Stimulated activated CD8-positive, alpha-beta memory T cell treated with anti-CD3 and anti-CD28 coated beads, Interleukin-12 subunit alpha, Interleukin-12 subunit beta, amount 100 ng/mL, for 4 hours (primary cell): Measurements from ENCODE around the gene KRT79.
A peak's percentile ranks its signal among the peaks of the same experiment; 100 is the strongest.
"Not testable (repeated sequence)": the region's sequence is repeated elsewhere in the genome, so short reads cannot be mapped to it uniquely, and the experiment has no call there.

Source experiments
- DNase-seq: peaks from one replicate; pipeline ENCODE4 v3.0.0-alpha.2; 2020; ENCODE audit warnings: low read depth

The KRT79 gene

DNA sequence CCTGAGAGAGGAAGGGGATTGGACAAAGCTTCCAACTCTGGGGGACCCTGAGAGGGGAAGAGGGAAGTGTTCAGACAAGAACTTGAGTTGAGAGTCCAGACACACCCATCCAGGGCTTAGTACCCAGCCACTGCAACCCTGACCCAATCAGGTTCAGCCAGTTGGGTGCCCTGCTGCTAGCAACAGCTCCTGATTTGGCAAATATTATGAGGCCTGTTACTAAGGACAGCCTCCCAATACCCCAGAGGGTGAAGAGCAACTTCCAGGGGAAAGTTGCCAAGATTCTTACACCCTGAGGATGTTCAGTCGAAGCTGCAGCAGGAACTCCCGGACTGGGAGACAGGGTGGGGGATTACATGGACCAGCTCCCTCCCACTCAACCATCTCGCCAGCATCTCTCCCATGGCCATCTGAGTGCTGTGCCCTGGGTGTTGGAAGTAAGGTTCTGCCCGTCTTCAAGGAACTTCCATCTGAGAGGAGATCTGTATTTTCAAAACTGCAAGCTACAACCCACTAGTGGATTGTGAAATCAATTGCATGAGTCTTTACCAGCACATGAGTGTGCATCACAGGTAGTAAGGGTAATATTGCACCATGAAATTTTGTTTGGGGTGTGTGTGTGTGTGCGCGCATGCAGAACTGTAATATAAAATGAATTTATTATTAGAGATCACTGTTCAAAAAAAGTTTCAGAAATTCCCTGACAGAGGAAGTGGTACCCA is 26.2 kb upstream of the KRT79 start:
- DNase-seq: no peak

DNA sequence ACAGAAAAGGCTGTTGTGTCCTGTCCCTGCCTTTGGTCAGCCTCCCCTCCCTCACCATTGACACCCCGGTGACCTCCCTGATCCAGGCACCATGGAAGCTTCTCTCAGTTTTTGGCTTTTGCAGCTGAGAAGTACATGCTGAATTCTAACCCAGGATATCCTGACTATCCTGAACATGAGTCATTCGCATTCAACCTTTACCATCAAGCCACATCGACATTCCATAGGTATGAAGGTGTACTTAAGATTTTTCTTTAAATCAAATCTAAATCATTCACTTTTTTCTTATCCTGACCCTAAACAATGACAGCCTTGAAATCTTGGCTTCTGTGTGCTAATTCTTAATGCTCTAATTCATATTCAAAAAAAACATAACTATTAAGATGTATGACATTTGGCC is 23.4 kb upstream of the KRT79 start:
- DNase-seq: no peak

DNA sequence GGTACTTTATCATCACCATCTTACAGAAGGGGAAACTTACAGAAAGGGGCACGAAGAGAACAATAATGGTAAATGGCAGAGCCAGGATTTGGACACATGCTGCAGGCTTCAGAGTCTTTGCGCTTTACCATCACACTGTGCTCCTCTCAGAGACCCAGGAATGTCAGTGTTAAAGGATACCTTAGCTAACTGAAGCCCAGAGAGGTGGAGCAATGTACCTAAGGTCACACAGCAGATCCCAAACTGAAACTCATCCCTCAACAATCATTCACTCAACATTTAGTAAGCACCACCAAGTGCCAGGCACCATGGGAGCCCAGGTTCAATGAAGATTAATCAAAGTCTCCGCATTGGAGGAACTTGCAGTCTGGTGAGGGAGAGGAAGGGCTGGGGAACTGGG is 22.7 kb upstream of the KRT79 start:
- no peak for DNase-seq

DNA sequence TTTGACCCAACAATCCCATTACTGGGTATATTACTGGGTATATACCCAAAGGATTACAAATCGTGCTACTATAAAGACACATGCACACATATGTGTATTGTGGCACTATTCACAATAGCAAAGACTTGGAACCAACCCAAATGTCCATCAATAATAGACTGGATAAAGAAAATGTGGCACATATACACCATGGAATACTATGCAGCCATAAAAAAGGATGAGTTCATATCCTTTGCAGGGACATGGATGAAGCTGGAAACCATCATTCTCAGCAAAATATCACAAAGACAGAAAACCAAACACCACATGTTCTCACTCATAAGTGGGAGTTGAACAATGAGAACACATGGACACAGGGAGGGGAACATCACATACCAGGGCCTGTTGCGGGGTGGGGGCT is 22.0 kb upstream of the KRT79 start:
- DNase-seq: not testable (repeated sequence)

DNA sequence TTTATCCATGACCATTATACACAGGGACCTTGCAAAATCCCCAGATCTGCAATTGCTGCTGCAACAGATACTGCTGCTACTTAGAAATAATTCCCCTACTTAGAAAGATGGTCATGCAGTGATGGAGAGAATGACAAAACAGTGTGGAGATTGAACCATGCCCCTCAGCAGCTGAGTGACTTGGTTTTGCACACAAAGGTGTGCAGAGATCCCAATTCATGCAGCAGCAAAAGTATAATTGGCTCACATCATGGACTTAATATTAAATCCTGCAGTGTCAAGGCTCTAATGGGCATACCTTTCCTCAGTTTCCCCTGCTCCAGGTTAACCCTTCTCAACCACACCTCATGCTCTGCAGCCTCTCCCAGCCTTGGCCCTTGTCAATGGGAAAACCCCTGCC is 17.7 kb upstream of the KRT79 start:
- no peak for DNase-seq

DNA sequence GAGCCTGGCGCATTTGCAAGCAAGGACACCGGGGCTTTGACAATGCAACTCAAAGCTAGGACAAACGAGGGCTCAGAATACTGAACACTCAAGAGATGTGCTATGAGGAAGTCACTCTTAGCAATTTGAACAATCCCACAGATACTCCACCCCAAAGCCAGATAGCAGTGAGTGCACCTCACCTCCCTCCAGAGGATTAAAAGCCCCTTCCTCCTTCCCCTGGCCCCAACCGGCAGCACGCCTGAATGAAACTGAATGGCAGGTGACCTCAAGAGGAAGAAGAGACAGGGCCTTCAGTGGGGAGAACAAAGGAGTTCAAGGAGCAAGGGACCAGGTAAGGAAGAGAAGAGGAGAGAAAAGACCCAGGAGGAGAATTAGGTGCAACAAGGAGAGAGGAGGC is 16.6 kb upstream of the KRT79 start:
- no peak for DNase-seq

DNA sequence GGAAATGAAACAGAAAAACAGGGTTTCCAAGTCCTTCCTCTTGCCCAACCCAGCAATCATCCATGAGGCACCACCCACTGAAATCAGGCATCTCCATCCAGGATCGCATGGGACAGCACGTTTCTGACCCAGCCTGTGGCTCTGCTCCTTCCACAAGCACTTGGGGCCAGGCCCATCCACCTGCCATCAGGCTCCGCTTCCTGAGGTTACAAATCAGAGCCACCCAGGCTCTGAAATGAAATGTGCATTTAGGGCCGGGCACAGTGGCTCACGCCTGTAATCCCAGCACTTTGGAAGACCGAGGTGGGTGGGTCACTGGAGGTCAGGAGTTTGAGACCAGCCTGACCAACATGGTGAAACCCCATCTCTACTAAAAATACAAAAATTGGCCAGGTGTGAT is 15.4 kb upstream of the KRT79 start:
- DNase-seq: no peak

DNA sequence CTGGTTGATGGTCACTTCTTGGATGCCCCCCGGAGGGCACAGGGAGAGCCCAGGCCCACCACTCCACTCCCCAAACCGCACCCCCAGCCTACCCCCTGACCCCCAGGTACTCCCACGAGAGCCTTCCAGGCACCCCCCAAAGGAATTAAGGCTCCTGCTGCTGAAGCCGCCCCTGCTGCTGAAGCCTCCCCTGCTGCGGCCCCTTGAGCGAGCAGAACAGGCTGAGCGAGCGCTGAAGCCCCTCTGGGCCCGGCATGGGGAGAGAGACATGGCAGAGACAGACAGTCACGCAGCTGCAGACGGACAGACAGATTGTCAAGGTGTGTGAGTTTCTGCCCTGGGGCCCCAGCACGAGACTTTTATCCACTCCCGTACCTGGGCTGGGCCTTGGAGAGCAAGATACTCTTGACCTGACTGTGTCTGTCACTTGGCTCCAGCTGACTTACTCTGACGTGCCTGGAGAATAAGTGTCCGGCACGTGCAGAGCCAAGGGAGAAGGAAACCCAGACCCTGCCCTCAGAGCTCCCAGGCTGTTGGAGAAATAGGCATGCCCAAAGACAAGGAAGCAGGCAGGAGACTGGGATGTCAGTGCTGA is 14.6 kb upstream of the KRT79 start, which contains the start of gene KRT78:
KRT78 (minus strand) TSS at position 334 of the 595 bp plus-strand sequence; CDS start at position 270, 64 bp downstream.
- DNase-seq: no peak

DNA sequence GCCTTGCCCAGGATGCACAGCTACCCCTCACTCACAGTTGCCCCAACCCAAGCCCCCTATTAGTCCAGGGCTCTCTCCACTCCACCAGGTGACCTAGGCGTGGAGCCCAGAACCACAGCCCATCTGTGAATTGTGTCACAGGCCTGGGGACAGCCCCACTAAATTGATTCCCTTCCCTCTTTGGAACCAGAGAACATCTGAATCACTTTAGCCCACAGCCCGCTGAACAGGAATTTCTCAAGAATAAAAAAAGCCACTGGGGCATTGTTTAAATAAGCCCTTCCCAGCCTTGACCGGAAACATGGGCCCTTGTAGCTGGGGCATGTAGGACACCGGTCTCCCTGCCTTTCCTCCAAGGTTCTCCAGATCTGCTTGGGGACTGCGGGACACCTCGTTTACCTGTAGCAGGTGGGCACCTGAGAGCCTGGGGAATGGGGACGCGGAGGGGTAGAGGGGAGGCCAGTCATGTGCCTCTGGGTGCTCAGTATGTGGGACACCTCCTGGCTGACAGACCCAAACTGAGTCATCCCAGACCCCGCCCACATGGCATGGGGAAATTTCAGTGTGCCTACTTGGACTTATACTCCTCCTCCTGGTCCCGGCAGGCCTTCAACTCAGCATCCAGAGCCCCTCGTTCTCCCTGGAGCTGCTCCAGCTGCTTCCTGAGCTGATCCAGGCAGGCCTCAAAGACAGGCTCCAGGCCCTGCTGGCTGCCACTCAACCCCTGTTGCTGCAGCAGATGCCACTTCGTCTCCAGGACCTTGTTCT is 13.4 kb upstream of the KRT79 start:
- no peak for DNase-seq

DNA sequence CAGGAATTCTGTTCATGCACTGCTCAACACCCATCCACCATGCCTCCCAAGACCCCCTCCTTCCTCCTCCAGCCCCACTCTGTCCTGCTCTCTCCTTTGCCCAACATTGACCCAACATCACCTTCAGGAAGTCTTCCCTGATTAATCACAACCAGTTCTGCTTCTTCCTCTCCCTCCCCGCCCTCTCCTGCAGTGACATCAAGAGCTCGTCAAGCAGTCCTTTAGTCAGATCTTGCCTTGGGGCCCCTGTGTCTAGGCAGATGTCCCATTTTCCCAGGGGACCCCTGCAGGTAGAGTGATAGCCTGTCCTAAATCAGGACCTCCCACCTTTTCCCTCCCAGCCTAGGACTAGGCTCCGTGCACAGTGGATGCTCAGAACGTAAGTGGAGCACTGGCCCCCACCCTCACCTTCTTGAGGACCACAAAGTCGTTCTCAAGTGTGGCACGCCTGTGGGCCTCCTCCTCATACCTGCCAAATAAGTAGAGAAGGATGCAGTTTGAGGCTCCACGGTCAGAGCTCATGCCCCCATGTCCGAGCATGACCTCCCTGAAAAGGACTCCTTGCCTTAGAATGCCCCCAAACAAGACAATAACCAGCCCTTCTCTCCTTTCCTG is 12.4 kb upstream of the KRT79 start:
- no peak for DNase-seq

DNA sequence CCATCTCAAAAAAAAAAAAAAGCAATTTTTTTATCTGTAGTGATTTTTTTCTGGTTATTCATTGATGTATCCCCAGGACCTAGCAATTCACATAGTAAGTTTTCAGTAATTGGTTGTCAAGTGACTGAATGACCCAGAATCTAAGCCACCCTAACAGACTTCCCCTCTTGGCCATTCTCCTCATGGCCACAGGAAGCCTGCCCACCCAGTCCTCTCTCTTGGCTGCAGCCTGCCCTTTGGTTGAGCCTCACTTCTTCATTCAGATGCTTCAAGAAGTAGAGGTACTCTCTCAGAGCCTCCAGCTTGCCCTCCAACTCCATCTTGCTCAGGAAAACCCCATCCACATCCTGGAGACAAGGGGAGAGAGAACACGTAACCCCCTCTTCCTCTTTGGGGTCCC is 11.8 kb upstream of the KRT79 start:
- no peak for DNase-seq

DNA sequence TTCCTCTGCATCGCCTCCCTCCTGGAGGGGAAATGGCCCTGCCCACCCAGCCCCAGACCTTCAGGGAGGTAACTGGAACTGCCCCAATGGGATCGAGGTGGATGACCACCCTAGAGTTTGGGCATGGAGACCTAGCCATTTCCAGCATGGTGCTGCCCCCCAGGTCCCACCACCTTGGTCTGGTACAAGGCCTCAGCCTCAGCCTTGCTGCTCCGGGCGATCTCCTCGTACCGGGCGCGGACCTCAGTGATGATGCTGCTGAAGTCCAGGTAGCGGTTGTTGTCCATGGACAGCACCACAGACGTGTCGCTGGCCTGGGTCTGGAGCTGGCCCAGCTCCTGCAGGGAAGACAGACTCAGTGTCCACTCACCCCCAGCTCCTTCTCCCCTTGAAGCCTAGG is 10.3 kb upstream of the KRT79 start:
- DNase-seq: no peak

DNA sequence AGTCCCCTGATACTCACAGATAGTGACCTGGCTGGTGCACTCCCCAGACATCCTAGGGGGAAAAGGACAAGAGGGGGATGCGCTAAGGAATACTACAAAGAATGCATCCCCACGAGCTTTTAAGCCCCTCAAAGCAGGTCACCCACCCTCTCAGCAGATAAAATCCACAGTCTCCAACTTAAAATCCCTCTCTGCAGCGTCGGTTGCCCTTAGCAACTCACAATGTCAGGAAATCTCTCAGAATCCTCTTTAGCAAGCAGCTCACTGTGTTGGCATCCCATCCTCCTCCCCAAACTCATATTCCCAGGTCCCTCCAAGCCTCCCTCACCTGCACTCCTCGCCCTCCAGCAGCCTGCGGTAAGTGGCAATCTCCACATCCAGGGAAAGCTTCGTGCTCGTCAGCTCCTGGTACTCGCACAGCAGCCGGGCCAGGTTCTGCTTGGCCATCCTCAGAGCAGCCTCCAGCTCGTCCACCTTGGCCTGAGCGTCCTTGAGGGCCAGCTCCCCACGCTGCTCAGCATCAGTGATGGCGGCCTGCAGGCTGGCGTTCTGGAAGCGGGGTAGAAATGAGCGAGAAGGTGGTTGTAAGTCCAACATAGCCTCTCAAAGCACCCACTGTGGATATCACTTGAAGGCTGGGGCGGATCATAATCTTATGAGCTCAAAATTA is 5.5 kb upstream of the KRT79 start:
- DNase-seq: no peak

DNA sequence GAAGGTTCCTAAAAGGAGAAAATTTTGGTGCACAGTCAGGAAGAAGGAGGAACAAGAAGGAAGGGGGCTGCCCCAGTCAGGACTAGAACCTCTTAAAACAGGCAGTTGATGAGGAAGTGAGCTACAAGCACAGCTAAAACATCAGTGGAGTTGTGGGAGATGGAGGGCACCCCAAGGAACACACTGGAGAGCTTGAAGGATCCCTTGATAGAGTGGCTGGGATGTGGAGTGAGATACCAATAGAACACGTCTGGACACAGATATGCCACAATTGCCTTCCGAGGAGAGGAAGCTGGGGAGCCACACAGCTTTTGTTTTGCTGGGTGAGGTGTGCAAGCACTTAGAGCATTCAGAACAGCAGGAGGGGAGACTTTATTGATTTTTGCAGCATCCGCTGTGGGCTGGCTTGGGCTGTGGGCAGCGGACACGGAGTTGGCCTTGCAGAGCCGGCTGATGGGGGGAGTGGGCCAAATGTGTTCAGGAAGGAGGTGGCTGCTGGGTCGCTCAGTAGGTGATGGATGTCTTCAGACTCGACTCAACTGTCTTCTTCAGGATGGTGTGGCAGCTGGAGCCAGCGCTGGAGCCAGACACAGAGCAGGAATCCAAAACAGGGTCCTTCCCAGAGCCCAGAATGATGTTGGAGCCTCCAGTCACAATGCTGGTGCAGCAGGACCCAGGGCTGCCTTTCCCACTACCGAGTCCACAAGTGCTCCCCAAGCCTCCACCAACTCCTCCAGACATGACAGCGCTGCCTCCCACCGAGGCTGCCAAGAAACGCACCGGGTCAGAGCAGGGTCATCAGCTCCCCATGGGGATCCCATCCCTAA is 4.7 kb upstream of the KRT79 start:
- no peak for DNase-seq

DNA sequence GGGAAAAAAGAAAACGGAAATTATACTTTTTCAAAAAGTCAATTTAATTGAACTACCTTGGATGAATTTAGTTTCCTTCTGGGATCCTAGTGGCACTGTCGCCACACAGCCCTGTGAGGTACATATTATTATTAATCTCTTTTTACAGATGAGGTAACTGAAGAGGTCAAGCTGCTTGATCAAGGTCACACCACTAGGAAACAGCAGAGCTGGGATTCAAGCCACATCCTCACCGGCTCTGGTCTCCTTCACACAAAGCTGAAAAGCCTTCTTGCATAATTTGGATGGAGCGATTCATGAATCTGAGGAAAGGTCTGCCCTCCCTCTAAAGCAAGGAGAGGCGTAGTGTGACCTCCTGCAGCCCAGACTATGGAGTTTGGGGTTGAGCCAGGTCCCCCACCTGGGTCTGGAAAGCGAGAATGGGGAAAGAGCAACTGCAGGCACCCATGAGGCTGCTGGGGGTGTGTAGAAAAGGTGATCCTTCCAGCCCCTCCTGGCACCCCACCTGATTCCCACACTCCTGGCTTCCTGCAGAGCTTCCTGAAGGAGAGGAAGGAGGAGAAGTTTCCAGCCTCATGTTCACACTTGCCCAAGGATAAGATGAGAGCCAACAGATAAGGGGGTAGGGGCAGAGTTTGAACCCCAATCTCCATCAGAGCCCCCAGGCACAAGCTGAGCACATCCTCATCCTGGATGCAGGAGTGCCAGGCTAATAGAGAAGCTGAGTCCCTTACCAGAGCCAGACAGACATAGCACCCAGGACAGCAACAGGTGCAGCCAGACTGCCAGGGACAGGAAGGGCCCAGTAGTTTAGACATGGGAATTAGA is 3.9 kb upstream of the KRT79 start:
- no peak for DNase-seq

DNA sequence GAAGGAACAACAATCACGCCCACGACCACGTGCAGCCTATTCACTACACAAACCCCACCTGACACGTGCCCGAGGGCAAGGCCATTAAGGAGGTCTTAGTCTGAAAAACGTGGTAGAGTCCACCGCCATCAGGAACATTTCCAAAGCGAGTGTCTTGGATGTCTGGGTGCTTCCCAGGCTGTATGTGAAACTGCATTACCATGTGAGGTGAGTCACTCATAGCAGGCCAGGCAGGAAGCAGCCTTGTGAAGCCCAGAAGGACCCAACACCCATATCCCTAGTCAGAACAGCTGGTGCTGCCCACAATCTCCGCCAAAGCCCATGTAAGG is 3.3 kb upstream of the KRT79 start:
- DNase-seq: no peak

DNA sequence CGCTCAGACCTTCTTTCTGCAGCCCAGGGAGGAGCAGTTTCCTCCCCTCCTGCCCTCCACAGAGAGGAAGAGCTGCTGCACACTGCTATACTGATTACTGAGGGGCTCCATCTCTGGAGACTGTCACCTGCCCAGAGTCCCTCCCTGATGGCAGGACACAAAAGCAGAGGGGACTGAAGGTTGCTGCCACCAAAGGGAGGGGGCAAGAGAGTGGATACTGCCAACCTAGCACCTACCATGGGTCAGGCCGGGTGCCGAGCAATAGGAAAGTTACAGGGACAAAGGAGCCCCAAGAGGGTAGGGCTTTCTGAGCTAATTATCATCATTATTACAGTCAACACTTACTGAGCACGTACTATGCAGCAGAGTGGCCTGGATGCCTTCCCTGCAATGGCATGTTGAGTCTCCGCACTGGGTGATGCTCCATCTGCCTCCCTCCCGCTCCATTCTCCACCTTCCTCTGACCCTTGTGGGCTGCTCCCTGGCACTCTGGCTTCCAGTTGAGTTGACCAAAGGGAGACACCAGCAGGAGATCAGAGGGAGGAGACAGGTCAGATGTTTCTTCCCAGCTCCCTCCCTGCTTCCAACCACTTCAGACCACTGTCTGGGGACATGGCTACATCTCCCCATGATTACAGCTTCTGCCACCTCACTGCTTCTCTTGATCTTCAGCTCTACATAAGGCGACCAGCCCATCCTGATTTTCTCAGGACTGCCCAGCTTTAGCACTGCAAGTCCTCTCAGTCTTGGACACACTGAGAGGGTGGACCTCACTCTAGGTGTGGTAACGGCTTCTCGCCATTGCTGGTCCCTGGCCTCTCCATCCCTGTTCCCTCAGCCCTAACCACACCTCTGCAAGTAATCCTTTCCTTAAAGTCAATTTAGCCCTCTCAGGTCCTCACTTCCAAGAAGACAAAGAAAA is 2.6 kb upstream of the KRT79 start:
- no peak for DNase-seq

DNA sequence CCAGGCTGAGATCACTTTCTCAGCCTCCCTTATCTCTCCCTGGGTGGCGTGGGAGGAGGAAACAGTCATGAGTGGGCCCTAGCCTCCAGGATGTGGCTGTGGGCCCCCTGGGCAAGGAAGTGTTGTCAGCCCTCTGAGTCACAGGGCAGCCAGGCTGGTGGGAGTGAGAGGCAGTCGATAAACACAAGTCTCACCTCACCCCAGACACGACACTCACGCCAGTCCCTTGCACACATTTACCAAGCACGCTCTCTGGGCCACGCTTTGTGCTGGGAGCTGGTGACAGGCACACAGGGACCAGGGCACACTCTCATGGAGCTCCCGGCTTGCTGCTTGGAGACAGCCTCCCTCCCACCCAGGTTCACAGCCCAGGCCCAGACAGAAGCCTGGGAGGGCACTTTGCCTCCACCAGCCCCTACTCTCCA is 1.9 kb upstream of the KRT79 start:
- DNase-seq: peak; percentile 66

DNA sequence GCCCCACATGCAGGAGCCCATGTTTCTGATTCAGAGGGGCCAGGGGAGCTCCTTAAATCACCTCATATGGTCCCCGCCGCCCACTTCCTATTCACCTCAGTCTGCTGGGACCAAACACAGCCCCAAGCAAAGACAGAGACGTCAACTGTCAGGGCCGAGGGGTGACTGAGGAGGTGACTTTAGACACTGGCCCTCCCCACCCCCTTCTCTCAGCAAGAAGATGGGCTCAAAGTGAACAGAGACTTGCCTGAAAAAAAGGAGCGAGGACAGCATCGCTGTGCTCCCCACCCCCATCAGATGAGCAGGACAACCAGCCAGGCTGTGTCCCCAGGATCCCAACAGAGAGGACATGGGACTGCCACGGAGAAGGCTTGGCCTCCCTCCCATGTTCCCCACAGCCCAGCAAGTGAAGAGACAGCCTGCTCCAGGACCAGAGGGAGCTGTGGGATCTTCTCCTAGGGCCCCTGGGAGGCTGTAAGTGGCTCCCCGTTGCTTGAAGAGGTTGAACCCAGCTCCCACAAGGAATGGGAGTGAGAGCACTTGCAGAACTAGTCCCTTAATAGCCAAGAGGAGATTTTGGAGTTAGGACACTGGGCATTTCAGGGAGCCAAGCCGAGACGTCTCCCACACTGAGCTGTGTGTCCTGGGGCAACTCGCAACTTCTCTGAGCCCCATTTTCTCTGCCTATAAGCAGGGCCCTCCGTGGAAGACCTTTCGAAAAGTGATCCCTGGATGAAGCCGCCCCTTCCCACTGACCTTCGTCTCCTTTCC is 1.3 kb upstream of the KRT79 start:
- DNase-seq: no peak
